ENCODE measurements around the gene SH3PXD2A.

SH3PXD2A gene

DNA sequence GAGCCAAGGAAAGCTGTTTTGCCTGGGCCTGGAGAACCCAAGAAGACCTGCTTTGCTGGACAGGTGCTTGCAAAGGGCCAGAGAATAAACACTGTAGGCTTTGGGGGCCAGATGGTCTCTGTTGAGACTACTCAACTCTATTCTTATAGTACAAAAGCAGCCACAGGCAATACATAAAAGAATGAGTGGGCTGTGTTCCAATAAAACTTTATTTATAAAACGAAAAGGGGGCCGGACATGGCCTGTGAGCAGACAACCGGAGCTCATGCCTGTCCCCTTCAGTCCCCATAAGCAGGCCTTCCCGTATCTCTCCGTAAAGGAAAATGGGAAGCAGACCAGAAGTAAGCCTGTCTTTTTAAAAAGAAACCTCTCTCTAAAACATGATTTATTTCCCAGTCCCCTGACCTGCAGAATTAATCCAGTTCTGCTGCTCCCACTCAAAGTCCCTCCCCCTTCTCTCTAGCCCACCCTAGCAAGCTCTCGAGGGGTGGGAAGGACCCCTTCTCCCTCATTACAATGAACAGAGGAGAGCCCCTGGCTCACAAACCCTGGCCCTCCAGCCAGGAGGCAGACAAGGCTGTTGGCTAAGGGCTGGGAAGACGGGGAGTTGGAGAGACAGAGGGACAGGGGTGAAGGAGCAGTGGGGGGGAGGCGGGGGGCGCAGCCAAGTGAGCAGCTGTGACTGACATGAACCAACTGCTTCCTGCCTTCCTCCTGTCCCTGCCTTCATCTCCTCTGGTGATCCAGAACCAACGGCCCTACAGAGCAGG, 184.1 kb downstream of the SH3PXD2A start:
- DNase-seq (ENCODE audit: low read depth) = no peak
- no peak overlapping the region for H3K4me3 ChIP-seq (ENCODE audit: low read length)
- TF ChIP-seq, protein P1, sequence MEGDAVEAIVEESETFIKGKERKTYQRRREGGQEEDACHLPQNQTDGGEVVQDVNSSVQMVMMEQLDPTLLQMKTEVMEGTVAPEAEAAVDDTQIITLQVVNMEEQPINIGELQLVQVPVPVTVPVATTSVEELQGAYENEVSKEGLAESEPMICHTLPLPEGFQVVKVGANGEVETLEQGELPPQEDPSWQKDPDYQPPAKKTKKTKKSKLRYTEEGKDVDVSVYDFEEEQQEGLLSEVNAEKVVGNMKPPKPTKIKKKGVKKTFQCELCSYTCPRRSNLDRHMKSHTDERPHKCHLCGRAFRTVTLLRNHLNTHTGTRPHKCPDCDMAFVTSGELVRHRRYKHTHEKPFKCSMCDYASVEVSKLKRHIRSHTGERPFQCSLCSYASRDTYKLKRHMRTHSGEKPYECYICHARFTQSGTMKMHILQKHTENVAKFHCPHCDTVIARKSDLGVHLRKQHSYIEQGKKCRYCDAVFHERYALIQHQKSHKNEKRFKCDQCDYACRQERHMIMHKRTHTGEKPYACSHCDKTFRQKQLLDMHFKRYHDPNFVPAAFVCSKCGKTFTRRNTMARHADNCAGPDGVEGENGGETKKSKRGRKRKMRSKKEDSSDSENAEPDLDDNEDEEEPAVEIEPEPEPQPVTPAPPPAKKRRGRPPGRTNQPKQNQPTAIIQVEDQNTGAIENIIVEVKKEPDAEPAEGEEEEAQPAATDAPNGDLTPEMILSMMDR (conservative IDR thresholded peaks at IDR 0.05; ENCODE audit: low read depth, low read length) = no peak

DNA sequence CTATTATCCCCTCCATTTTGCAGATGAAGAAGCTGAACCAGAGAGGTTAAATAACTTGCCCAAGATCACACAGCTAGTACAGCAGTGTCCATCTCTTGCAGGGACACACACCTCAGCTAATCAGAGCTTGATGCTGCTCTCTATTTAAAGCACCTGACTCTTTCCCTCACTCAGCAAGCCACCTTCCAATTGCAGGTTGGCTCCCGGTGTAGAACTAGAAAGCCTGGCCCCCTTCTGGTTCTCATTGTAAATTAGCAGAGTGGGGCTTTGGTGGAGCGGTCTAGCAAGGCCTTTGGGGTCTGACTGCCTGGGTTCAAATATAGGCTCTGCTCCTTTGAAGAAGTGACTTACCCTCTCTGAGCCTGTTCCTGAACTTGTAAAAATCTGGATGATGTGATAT, 185.4 kb downstream of the SH3PXD2A start:
- no peak for DNase-seq (ENCODE audit: low read depth)
- TF ChIP-seq, protein P1 (conservative IDR thresholded peaks at IDR 0.05; ENCODE audit: low read depth, low read length) = no peak

DNA sequence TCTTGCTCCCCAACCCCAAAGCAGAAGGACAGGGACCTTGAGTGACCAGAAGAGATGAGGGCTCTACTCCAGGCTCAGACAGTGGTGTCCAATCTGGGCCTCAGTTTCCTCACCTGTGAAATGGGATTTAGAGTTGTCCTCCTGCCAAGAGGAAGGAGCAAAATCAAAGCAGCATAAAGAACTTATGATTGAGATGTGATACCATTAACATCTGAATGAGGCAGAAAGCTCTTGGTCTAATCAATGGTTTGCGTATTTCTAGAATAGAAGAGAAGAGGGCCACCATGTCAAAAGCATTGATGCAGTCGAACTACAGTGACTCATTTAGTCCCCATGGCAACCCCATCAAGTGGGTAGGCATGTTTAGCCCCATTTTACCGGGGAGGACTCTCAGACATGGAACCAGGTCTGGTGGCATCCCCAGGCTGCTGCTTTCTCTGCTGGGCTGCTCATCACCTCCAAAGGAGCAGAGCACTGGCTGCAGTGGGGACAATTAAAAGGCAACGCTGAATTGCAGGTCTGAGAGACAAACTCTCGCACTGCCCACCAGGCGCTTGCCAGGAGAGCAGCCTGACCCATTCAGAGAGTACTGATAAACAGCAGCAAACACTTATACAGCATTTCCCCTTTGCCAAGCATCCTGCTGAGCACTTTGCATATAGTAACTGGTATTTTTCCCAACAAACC, 186.0 kb downstream of the SH3PXD2A start:
- TF ChIP-seq, protein P1 (conservative IDR thresholded peaks at IDR 0.05; ENCODE audit: low read depth, low read length) = no peak
- H3K4me3 ChIP-seq (ENCODE audit: low read length) = no peak overlapping the region
- no peak for DNase-seq (ENCODE audit: low read depth)

More for the DNA sequence above, 185.4 kb downstream of the SH3PXD2A start:
- H3K4me3 ChIP-seq (ENCODE audit: low read length) = no peak overlapping the region

DNA sequence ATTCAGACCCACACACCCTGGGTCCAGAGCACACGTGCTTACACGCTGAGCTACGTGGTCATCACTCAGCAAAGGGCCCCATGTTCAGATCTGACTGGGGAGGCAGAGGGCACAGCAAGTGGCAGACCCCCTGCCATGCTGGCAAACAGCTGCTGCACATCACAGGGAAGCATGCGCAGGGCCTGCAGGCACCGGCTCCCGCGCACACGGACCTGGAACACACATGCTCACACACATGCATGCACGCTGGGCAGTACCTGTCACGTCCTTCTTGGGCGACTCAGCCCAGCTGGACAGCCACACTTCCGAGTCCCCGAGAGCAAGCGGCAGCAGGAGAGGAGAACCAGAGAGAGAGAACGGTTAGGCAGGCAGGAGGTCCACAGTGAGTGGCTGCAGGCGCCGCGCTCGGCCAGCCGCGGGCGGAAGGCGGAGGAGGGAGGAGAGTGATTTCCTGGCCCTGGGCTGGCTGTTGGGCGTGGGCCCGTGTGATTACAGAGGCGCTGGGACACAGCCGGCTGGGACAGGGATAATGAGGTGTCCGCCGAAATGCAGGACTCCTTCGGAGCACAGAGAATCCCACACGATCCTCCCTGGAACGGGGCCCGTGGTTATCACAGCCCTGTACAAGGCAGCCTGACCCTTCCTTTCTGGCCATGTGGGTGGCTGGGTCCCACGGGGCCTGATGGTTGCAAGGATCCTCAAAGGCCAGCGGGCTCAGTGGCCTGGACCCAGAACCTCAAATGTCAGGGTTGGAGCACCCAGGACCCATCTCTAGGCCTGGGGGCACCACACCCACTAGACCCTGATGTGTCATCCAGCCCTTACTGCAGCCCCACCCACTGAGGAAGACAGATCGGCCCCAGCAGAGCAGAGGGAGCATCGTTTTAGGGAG, 186.8 kb downstream of the SH3PXD2A start:
- TF ChIP-seq, protein P1 (conservative IDR thresholded peaks at IDR 0.05; ENCODE audit: low read depth, low read length) = no peak
- H3K4me3 ChIP-seq (ENCODE audit: low read length) = no peak overlapping the region
- DNase-seq (ENCODE audit: low read depth) = no peak

DNA sequence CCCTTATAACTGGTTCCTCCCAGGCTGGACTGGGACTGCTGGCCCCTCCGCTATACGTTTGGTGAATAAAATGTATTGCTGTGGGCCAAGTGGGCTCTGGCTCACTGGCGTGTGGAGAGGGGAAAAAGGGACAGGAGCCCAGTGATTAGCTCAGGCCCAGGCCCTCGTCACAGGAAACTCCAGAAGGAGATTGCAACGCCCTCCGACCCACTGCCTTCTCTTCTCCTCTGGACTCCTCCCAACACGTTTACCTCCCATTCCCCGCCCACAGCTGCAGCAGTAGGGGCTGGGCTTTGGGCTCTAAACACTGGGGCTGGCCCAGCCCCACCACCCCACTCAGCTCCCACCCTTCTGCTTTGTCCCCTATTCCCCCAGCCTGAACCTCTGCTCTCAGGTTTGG, 188.0 kb downstream of the SH3PXD2A start:
- TF ChIP-seq, protein P1 (conservative IDR thresholded peaks at IDR 0.05; ENCODE audit: low read depth, low read length) = no peak
- no peak overlapping the region for H3K4me3 ChIP-seq (ENCODE audit: low read length)
- DNase-seq (ENCODE audit: low read depth) = no peak

DNA sequence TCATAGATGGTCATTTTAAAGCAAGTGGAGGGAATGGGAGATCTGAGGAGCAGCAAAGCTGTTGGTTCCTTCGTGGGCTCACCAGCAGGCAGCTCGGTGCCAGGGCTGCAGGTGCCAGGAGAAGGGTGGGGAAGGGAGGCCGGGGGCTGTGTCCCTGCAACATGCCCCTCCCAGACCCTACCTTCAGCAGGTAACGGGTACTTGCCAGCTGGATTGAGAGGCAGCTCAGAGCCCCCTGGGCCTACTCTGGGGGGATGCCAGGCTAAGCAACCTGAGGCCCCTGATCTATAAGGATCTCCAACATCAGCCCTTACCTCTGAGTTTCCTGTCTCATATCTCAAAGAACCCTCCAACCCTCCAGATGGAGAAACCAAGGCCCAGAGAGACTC, 188.6 kb downstream of the SH3PXD2A start:
- no peak for DNase-seq (ENCODE audit: low read depth)
- TF ChIP-seq, protein P1 (conservative IDR thresholded peaks at IDR 0.05; ENCODE audit: low read depth, low read length) = no peak
- no peak overlapping the region for H3K4me3 ChIP-seq (ENCODE audit: low read length)

Measured in retinal pigment epithelial cell (primary cell).